Activated CD4-positive, alpha-beta T cell treated with anti-CD3 and anti-CD28 coated beads, Interleukin-2, amount 50 U/mL, for 16 hours (primary cell): Measurements from ENCODE around the gene ENTR1.

Experiments used
- DNase-seq: peaks from one replicate; pipeline ENCODE4 v3.0.0-alpha.2; 2020

ENTR1 gene

GRCh38 chr9:136375096-136375495, 35.3 kb downstream of the ENTR1 start:
- DNase-seq: no peak

- DNase-seq: no peak
Measured at GRCh38 chr9:136374183-136374575, 36.2 kb downstream of the ENTR1 start.

- no peak for DNase-seq
Measured at GRCh38 chr9:136373300-136374182, 36.9 kb downstream of the ENTR1 start, which contains the start of gene CARD9. CARD9 (minus strand) TSS chr9:136373669; CDS start chr9:136372078, 1,591 bp downstream.

DNA sequence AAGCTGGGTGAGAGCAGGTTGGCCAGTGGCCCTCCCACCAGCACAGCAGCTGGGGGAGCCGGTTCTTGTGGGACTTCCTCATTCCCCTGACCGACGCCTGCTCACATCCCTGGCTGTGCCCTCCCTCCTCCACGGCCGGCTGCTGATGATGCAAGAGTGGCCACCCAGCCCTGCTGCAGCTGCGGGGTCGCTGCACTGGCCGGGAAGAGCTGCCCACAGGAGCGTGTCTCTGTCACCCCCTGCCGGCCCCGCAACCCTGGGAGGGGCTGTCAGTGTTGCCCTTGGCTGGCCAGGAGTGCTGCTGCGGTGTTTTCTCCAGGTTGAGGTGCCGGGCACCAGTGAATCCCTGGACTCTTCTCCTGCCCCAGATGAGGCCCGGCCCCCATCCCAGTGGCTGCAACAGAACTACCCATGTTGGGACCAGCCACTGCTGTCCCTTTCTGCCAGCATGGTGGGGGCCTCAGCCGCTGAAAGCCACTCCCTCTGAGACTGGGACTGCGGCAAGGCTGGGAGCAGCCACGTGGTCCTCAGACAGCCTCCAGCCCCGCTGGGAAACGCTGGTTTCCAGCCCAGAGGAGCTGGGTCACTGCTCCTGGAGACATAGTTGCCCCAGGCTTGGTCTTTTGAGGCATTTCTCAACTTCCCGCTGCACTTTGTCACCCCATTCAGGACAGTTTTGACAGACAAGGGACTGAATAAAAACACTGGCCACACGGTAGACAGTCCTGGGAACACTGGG, 37.7 kb downstream of the ENTR1 start:
- no peak for DNase-seq

- DNase-seq: no peak
Measured at GRCh38 chr9:136372006-136372405, 38.4 kb downstream of the ENTR1 start.

DNA sequence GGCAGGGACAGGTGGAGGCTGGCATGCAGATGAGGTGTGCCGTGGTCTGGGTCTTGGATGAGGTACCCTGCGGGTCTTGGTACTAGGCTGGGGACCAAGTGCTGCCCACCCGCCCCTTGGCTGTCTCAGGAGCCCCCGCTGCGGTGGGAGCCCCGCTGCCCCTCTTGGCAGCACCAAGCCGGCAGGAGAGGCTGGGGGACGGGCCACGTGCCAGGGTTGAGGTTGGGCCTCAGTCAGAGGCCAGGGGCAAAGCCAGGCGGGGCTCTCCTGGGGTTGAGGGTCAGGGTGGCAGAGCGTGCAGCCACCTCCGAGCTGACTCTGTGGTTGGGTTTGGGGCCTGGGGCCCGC, 38.9 kb downstream of the ENTR1 start:
- no peak for DNase-seq

DNA sequence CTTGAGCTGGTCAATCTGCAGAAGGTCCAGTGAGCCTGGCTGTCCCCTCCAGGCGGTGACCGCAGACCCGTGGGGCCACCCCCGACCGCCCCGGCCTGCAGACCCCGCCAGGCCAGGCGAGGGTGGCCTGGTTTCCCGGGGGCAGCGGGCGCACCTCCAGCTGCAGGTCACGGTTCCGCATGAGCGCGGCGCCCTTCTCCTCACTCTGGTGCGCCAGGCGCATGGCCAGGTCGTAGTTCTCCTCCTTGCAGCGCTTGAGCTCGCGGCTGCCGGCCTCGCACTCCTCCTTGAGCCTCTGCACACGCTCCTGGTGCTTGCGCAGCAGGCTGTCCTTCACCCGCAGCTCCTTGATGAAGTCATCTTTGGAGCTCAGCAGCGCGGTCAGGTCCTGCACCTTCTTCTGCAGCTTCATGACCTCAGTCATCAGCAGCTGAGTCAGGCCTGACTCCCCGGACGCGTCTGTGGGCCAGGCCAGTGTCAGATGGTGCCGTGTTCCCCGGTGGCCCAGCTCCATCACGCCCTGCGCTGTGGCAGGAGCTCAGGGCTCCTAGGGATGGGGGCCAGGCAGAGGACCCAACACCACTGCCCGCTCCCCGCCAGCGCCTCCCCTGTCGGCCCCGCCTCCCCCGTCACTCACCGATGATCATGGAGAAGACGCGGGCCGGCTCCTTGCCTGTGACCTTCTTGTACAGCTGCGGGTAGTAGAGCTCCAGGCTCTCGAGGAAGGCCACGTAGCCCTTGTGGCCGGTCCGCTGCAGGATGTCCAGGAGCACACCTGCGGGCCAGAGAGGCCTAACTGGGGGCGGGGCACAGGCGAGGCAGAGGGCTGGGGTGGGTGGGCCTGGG, 39.5 kb downstream of the ENTR1 start:
- DNase-seq: no peak

- no peak for DNase-seq
Measured at GRCh38 chr9:136370037-136370436, 40.4 kb downstream of the ENTR1 start.

GRCh38 chr9:136368190-136368589, 42.2 kb downstream of the ENTR1 start:
- no peak for DNase-seq

DNA sequence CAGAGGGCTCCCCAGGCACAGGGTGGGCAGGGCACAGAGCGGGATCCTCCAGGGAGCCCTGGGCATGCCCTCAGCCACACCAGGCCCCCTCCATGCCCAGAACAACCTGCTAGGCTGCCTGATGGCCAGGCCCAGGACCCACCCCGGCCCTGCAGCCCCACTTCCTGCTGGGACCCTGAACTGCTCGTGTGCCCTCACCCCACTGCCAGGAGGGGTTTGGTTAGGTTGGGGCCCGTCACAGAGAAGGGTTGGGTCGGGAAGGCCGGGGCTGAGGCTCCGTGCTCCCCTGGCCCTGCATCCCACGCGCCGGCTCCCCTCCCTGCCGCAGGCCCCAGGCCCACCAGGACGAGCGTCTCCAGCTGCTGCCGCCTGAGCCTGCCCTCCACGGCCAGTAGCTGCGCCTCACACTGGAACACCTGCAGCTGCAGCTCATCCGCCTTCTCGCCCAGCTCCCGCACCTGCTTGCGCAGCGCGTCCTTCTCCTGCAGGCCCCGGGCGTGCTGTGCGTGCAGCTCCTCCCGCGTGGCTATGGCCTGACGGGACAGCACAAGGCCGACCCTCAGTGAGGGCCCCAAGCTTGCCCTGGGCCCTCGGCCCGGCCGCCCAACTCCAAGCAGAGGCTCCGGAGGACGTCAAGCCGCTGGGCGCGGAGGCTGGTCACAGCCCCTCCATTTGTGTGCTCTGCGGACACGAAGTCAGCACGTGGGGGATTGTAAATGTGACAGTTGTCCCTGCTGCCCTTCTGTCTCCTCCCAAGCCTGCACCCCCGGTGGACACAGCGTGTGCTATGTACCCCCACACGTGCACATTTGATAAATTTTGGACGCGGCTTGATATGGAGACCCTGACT, 42.9 kb downstream of the ENTR1 start:
- no peak for DNase-seq

- no peak for DNase-seq
Measured at GRCh38 chr9:136366826-136367225, 43.6 kb downstream of the ENTR1 start.

DNA sequence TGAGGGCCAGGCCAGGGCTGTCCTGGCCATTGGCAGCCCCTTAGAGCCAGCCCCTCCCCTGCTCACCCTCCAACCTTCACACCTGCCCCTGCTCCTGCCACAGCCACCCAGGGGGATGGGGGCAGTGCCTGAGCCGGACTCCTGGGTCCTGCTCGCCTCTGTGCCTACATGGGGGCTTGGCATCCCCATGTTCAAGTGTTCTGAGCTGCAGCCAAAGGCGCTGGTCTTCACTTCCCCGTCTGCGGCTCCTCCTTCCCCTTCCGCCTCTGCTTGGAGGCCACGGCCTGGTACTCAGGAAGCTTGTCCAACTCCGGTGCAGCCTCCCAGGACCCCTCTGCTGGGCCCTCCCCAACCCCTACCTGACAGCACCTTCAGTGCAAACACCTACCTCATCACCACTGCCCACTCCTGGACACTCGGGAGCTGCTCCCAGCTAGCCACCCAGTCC, 44.6 kb downstream of the ENTR1 start:
- DNase-seq: no peak

DNA sequence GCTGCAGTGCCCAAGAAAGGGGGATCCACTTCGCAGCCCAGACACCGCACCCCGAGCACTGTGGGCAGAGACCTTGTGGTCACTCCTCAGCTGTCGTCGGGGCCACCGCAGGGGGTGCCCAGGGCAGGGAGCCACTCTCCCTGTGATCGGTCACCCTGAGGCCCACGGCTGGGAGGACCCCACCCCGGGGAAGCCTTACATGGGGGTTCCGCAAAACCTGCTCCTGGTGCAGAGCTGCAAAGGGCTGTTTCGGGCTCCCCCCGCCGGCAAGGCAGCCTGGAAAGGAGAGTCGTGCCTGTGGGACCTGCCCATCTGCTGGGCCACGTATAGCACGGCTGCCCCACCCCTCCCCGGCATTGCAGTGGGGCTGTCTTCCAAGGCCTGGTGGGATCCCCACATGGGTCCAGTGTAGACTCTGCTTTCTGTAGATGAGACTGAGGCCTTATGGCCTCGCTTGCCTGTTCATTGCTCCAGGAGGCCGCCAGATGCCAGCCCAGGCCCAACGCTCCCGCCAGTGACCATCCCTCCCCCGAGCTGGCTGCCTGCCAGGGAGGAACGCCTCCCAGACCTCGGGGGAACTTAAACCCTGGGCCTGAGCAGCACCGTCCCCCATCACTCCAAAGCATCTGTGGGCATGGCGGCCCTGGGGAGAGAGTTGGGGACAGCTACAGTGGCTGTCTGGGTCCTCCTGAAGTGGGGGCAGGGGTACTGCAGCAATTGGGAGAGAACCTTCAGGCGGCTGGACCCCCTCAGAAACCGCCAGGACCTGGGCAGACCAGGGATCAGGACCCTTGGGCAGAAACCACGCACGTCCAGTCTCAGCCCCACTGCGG, 45.3 kb downstream of the ENTR1 start:
- DNase-seq: no peak

DNA sequence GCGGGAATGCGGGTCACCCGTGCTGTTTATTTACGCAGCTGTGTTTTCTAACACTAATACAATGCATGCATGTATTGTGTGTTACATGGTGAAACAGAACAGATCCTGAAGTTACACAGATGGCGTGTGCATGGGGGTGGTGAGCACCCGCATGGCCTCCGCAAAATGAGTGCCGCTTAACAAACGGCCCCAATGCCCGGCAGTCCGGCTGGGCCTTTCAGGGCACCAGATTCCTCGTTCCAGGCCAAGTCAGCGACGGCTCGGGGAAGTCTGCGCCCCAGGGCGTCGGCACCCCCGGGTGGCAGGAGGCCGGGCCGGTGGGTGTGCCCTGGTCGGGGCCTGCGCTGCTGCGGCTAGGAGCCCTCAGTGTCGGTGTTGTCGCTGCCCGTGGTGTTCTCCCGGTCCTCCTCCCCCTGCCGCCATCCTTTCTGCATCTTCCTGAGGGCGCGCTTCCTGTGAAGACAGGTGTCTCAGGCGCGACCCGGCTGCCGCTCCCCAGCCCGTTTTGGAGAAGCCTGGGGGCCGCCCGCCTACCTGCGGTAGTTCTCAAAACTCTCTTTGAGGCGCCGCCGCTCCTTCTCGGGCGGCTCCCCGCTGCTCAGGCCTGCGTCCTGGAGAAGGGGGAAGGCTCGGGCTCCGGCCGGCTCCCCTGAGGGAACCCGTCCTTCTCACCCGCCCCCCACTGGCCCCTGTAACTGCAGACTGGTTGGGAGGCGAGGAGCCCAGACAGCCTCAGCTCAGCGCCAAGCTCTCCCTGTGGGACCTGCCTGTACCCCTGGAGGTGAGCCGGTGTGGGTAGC, 46.3 kb downstream of the ENTR1 start:
- DNase-seq: no peak

DNA sequence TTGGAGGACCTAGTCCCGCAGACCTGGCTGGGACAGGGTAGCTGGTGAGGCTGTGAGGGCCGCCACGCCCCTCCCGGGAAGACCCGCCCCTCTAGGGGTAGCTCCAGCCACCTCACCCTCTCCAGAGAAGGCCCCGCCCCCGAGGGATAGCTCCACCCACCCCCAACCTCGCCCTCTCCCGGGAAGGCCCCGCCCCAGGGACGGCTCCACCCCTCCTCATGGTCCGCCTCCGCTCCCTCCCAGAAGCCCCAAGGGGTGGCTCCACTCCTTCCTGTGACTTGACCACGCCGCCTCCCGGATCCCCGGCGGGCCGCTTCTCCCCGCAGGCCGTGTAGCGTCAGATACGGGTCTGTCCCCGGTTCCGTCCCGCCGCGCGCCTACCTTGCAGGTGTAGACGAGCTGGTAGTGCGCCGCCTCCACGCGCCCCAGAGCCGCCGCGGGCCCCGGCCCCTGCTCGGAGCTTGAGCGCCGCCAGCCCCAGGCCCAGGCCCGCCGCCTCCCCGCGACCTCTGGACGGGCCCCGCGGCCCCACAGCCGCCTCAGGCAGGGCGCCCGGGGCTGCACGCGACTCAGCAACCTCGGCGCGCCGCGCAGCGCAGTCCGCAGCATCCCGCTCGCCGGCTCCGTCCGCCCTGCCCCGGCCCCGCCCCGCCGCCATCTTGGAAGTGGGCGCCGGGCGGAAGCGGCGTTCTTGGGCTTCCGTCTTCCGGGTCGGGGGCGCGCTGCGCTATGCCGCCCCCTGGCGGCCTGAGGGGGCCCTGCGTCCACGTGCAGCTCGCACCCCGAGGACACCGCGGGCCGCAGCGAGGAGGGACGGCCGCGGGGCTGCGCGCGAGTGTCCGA, 47.1 kb downstream of the ENTR1 start, which contains the start of gene DNLZ:
DNLZ (minus strand) TSS at position 639 of the 843 bp plus-strand sequence; CDS start at position 609, 30 bp downstream.
- DNase-seq: peak; percentile 98

DNA sequence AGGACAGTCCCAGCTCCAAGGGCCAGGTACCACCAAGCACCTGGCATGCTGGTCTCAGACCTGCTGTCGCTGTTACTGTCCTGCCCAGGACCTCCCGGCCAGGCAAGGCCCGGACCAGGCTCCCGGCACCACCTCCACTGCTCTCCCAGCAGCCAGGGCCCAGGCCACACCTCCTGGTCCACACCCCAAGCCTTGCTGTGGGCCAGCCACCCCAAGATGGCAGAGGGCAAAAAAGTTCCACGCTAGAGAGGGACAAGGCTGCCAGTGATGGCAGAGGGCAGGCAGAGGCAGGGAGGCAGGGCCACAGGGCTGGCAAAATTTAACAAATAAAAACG, 48.0 kb downstream of the ENTR1 start:
- no peak for DNase-seq

- no peak for DNase-seq
Measured at GRCh38 chr9:136361754-136362449, 48.5 kb downstream of the ENTR1 start.

- no peak for DNase-seq
Measured at GRCh38 chr9:136361047-136361753, 49.2 kb downstream of the ENTR1 start.
